HepG2 (cell line): Measurements from ENCODE around the gene SLAMF6. TPM values are rescaled to one million over a fixed set of nuclear protein-coding genes. Genes with fewer than 3 reads are reported as not detected.

ENCODE experiments used
- ATAC-seq: fragments of 200-7000 bp; cut with Tn5 transposase; 3 replicates; pipeline ENCODE4 v1.9.1; 2020; ENCODE audit warnings: mild to moderate bottlenecking, moderate library complexity
- BruUV-seq: library from RNA; stranded (reverse); fragments of 400-500 nt; replicated peaks from 2 replicates; lab custom pipeline; 2021; lab: Mats Ljungman, UMichigan
- CTCF ChIA-PET: fragments of 300-600 bp; formaldehyde crosslinking; extraction: SDS; loops from one replicate; lab custom pipeline; 2021; ENCODE audit warnings: low total read pairs, inconsistent platforms, low intra/inter-chr PET ratio; lab: Yijun Ruan, JAX
- POLR2A ChIA-PET: fragments of 350-600 bp; sonication (Branson Sonifier 250); formaldehyde crosslinking; loops from one replicate; lab custom pipeline; 2020; ENCODE audit warnings: antibody characterized with exemption, inconsistent platforms; lab: Yijun Ruan, JAX
- DNase-seq: peaks from one replicate; pipeline ENCODE4 v3.0.0-alpha.2; 2015; ENCODE audit warnings: low spot score
- FAIRE-seq: peaks from 3 replicates; lab custom pipeline; 2011; peaks lifted over from hg19 to GRCh38; lab: Jason Lieb, UNC
- H2AFZ ChIP-seq: one replicate; pipeline ENCODE4 v1.6.1; 2011; ENCODE audit warnings: low read length, inconsistent platforms
- H3K27ac ChIP-seq: fragments of 300-600 bp; 3 replicates; pipeline ENCODE4 v1.8.0; 2011; ENCODE audit warnings: mixed run types, mild to moderate bottlenecking, mixed read lengths, low read length, inconsistent platforms; ENCODE audit not compliant: insufficient read depth; ENCODE audit errors: extremely low read length
- H3K27me3 ChIP-seq, 2 experiments: fragments of 200-600 bp in 1 of 2; 2 replicates in 1 of 2; 3 replicates in 1 of 2; pipeline versions ENCODE4 v1.6.0 to v1.8.0; 2011; ENCODE audit warnings: low read length in 2 of 2, mild to moderate bottlenecking in 2 of 2, moderate library complexity in 2 of 2, inconsistent platforms in 1 of 2; ENCODE audit not compliant: insufficient read depth in 2 of 2, control insufficient read depth in 1 of 2
- H3K36me3 ChIP-seq, 2 experiments: fragments of 200-600 bp in 1 of 2; replicated peaks in 1 of 2; 2 replicates in 1 of 2; 3 replicates in 1 of 2; pipeline versions ENCODE4 v1.5.1 to v1.8.0; 2011; ENCODE audit warnings: low read length in 2 of 2, inconsistent platforms in 1 of 2; ENCODE audit not compliant: insufficient read depth in 2 of 2, control insufficient read depth in 1 of 2
- H3K4me1 ChIP-seq: 2 replicates; pipeline ENCODE4 v1.5.1; 2012; ENCODE audit warnings: low read length, inconsistent platforms; ENCODE audit not compliant: insufficient read depth
- H3K4me2 ChIP-seq: 2 replicates; pipeline ENCODE4 v1.6.0; 2011; ENCODE audit warnings: low read depth, low read length, inconsistent platforms
- H3K4me3 ChIP-seq, 3 experiments: fragments of 200-600 bp in 1 of 3; sonication (generic), shearing (Covaris generic) in 1 of 3; replicated peaks in 1 of 3; 2 replicates each; pipeline ENCODE4 v1.5.1; 2011 to 2016; ENCODE audit warnings: low read length in 3 of 3, inconsistent platforms in 2 of 3, low read depth in 2 of 3, mild to moderate bottlenecking in 2 of 3, control low read depth in 1 of 3, mixed read lengths in 1 of 3; ENCODE audit not compliant: insufficient read depth in 1 of 3
- H3K79me2 ChIP-seq: one replicate; pipeline ENCODE4 v1.6.1; 2011; ENCODE audit warnings: low read length, inconsistent platforms; ENCODE audit not compliant: insufficient read depth
- H3K9ac ChIP-seq: 2 replicates; pipeline ENCODE4 v1.6.0; 2011; ENCODE audit warnings: mild to moderate bottlenecking, low read depth, low read length, inconsistent platforms; ENCODE audit not compliant: insufficient read depth
- H3K9me3 ChIP-seq: 2 replicates; pipeline ENCODE4 v1.5.1; 2012; ENCODE audit warnings: mild to moderate bottlenecking, low read length
- H4K20me1 ChIP-seq: 2 replicates; pipeline ENCODE4 v1.6.0; 2011; ENCODE audit warnings: inconsistent platforms, mild to moderate bottlenecking, low read length, moderate library complexity; ENCODE audit not compliant: insufficient read depth
- DBP ChIP-seq: sonication (generic); formaldehyde crosslinking; IDR thresholded peaks from 2 replicates; pipeline ENCODE4 v1.4.0; 2020; ENCODE audit warnings: missing genetic modification reagents; ENCODE audit errors: not compliant biosample characterization
- MAFK ChIP-seq, 2 experiments: IDR thresholded peaks in 1 of 2; conservative IDR thresholded peaks in 1 of 2; 2 replicates each; pipeline ENCODE4 v1.6.1; 2011; ENCODE audit warnings: improper control_type of control experiment in 2 of 2, low read length in 2 of 2
- MNT ChIP-seq: fragments of 450-650 bp; IDR thresholded peaks from 2 replicates; pipeline ENCODE4 v1.6.1; 2016
- MYC ChIP-seq: sonication (generic); formaldehyde crosslinking; IDR thresholded peaks from 2 replicates; pipeline ENCODE4 v1.9.0; 2021; ENCODE audit warnings: missing genetic modification reagents, borderline replicate concordance
- NR2F1 ChIP-seq, 2 experiments: fragments of 450-650 bp in 1 of 2; formaldehyde crosslinking in 1 of 2; IDR thresholded peaks; 2 replicates each; pipeline versions ENCODE4 v1.5.0 to v1.6.1; 2016 to 2020; ENCODE audit warnings: mild to moderate bottlenecking in 1 of 2, missing compliant biosample characterization in 1 of 2, missing genetic modification reagents in 1 of 2, moderate library complexity in 1 of 2
- SNAI1 ChIP-seq: sonication (generic); formaldehyde crosslinking; IDR thresholded peaks from 2 replicates; pipeline ENCODE4 v1.5.0; 2020; ENCODE audit warnings: mild to moderate bottlenecking, missing genetic modification reagents, borderline replicate concordance
- TCF12 ChIP-seq, 2 experiments: fragments of 450-650 bp in 1 of 2; sonication (generic) in 1 of 2; formaldehyde crosslinking in 1 of 2; IDR thresholded peaks; 2 replicates each; pipeline versions ENCODE4 v1.6.1 to v1.8.0; 2017 to 2022; ENCODE audit warnings: antibody characterized with exemption in 1 of 2, mild to moderate bottlenecking in 1 of 2, missing genetic modification reagents in 1 of 2, moderate library complexity in 1 of 2
- ZFAT ChIP-seq: sonication (generic); formaldehyde crosslinking; conservative IDR thresholded peaks from 2 replicates; pipeline ENCODE4 v1.8.1; 2023; ENCODE audit warnings: missing genetic modification reagents, inconsistent platforms
- ZNF761 ChIP-seq: sonication (generic); formaldehyde crosslinking; conservative IDR thresholded peaks from 2 replicates; pipeline ENCODE4 v1.4.0; 2020; ENCODE audit warnings: mild to moderate bottlenecking, missing genetic modification reagents
- WGBS: methylation state at CpG from one replicate; pipeline ENCODE4 v1.1.6; 2017; ENCODE audit warnings: low lambda C conversion rate; 5-methylcytosine and 5-hydroxymethylcytosine counted together
- in situ Hi-C: cut with HindIII; loops from 2 replicates; pipeline ENCODE4 v1.10.0; 2017; ENCODE audit warnings: low pct_unique_long_range_greater_than_20kb; ENCODE audit not compliant: extremely low pct_ligation_motif_present
- intact Hi-C: fragments of 100-400 bp; cut with micrococcal nuclease; formaldehyde crosslinking; loops from one replicate; pipeline ENCODE4 v1.10.0; 2022; ENCODE audit not compliant: unreplicated experiment
- polyA plus RNA-seq, 8 experiments: library from polyadenylated mRNA; depleted of rRNA in 3 of 8; stranded (reverse) in 7 of 8; unstranded in 1 of 8; fragments of >200 nt; fragmentation: Illumina TruSeq in 4 of 8; extraction: Trizol in 4 of 8; gene quantifications; 2 replicates each; pipeline versions ENCODE4 v1.2.1 to v1.2.3, GENCODE V29; 2011 to 2016; ENCODE audit warnings: low read depth in 4 of 8, missing spikeins in 1 of 8, mixed read lengths in 1 of 8; ENCODE audit not compliant: insufficient read depth in 1 of 8
- total RNA-seq, 5 experiments: library from RNA; depleted of rRNA; stranded (reverse); fragments of >200 nt; fragmentation: Illumina TruSeq; extraction: Trizol; gene quantifications; 2 replicates each; pipeline ENCODE4 v1.2.3, GENCODE V29; 2016; ENCODE audit warnings: low read depth in 1 of 5

SLAMF6 gene
- total and polyA plus RNA-seq, 2 of the 13 experiments (the other 11 are each of a cell fraction or from before 2014, with no cell fraction given) = not detected

- TF ChIP-seq ZFAT (CRISPR knock-in tag) (no peak), ZNF761 (CRISPR knock-in tag) (no peak), MYC (CRISPR knock-in tag) (no peak), SNAI1 (no peak), DBP (CRISPR knock-in tag) (no peak), NR2F1 (CRISPR knock-in tag; IDR thresholded peaks at IDR 0.05) (no peak), TCF12 (IDR thresholded peaks at IDR 0.05) (no peak), TCF12 (CRISPR knock-in tag; IDR thresholded peaks at IDR 0.05) (no peak)
Measured at GRCh38 chr1:160446945-160447600, 76.0 kb downstream of the SLAMF6 start (continued).

DNA sequence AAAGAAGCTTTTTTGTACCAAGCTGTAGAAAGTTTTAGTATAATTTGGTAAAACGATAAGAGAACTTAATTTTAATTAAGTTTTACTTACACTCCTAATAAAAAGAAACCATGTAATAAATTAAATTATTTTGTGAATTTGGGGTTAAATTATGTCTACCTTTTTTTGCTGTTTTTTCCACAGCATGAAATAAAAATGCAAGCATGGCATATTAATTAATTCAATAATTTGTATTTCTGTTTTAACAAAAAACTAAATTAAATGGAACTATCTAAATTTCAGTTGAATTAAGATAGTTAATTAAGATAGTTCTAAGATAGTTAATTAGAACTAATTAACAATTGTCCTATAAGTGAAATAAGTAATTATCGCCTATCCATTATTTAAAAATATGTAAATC, 83.3 kb downstream of the SLAMF6 start:
- 2% methylated on average over 2 of the region's 2 CpGs for WGBS
- Histone ChIP-seq H3K9ac (no peak overlapping the region), H3K27ac (no peak overlapping the region), H2AFZ (no peak overlapping the region), H4K20me1 (no peaks in the 10 kb centered on the region), H3K27me3 (no peaks in the 10 kb centered on the region), H3K4me3 (no peak overlapping the region), H3K36me3 (no peaks in the 10 kb centered on the region), H3K9me3 (no peaks in the 10 kb centered on the region), H3K4me2 (no peak overlapping the region), H3K79me2 (no peaks in the 10 kb centered on the region), H3K4me1 (no peaks in the 10 kb centered on the region)
- in situ Hi-C loops = no loop called here
- CTCF ChIA-PET = no interaction called here
- DNase-seq (no peak), FAIRE-seq (no peak), ATAC-seq (no peak)
- TF ChIP-seq MNT = no peak
- TF ChIP-seq MAFK (conservative IDR thresholded peaks at IDR 0.05 in 1 of 2, IDR thresholded peaks at IDR 0.05 in 1 of 2; ENCODE audit: low read length in 2 of 2) = peak; percentile 15 to 66; a peak in 2 of 4 replicates
- POLR2A ChIA-PET = no interaction called here
- intact Hi-C loops = no loop called here
- no TSS peak for BruUV-seq
